Measurements from ENCODE around the gene ZBTB24. TPM values are rescaled to one million over a fixed set of nuclear protein-coding genes. Genes with fewer than 3 reads are reported as not detected.

ZBTB24 gene
- total and polyA plus RNA-seq, 2 of the 13 experiments (the other 11 are each of a cell fraction or from before 2014, with no cell fraction given) = 1.5 to 6.2 TPM

- Histone ChIP-seq H3K79me2 (ENCODE audit: insufficient read depth, low read length) (no peaks in the 10 kb centered on the region), H4K20me1 (ENCODE audit: insufficient read depth, low read length) (no peaks in the 10 kb centered on the region), H3K9me3 (ENCODE audit: low read length) (no peaks in the 10 kb centered on the region), H3K9ac (ENCODE audit: insufficient read depth, low read depth, low read length) (no peak overlapping the region), H3K4me3 (replicated peaks in 1 of 3; ENCODE audit: insufficient read depth in 1 of 3, low read depth in 2 of 3, low read length in 3 of 3) (no peak overlapping the region), H2AFZ (ENCODE audit: low read length) (no peak overlapping the region), H3K4me2 (ENCODE audit: low read depth, low read length) (no peak overlapping the region), H3K27ac (ENCODE audit: extremely low read length, insufficient read depth, low read length) (no peak overlapping the region), H3K4me1 (ENCODE audit: insufficient read depth, low read length) (peaks cover 5% of the 10 kb centered on the region; the same call in 1 of the 2 replicates), H3K27me3 (ENCODE audit: control insufficient read depth in 1 of 2, insufficient read depth in 2 of 2, low read length in 2 of 2) (no peaks in the 10 kb centered on the region), H3K36me3 (replicated peaks in 1 of 2; ENCODE audit: control insufficient read depth in 1 of 2, insufficient read depth in 2 of 2, low read length in 2 of 2) (no peaks in the 10 kb centered on the region)
- WGBS (ENCODE audit: low lambda C conversion rate) = 34% methylated on average over 4 of the region's 4 CpGs
- TF ChIP-seq MYC (CRISPR knock-in tag; IDR thresholded peaks at IDR 0.05; ENCODE audit: borderline replicate concordance) (no peak), ZBTB7B (CRISPR knock-in tag; IDR thresholded peaks at IDR 0.05) (no peak), CEBPB (IDR thresholded peaks at IDR 0.05; ENCODE audit: borderline replicate concordance, low read depth, low read length) (peak; percentile 54)
- intact Hi-C loops (cut with micrococcal nuclease; ENCODE audit: unreplicated experiment) = no loop called here
- ChIA-PET POLR2A (no interaction called here), CTCF (ENCODE audit: low intra/inter-chr PET ratio, low total read pairs) (no interaction called here)
- FAIRE-seq (no peak), ATAC-seq (no peak), DNase-seq (ENCODE audit: low spot score) (no peak)
- no TSS peak for BruUV-seq (replicated peaks)
- in situ Hi-C loops (cut with HindIII; ENCODE audit: extremely low pct_ligation_motif_present, low pct_unique_long_range_greater_than_20kb) = no loop called here
Measured at GRCh38 chr6:109417646-109418045, 65.4 kb downstream of the ZBTB24 start.

Other genes starting within 250 kb of the ZBTB24 start
- gene CD164, start 100.8 kb downstream of the ZBTB24 start, total RNA-seq (2016; rRNA removed; fragmentation: Illumina TruSeq; extraction: Trizol) = 148 and 222 TPM in 2 replicates
- 257 and 293 TPM in 2 replicates for gene CD164, start 100.8 kb downstream of the ZBTB24 start, polyA plus RNA-seq (2011; rRNA removed)
- 0.22 TPM in 1 of 2 replicates, not detected in the other for gene PPIL6, start 42.6 kb downstream of the ZBTB24 start, total RNA-seq (2016; rRNA removed; fragmentation: Illumina TruSeq; extraction: Trizol)
- 0.01 and 0.46 TPM in 2 replicates for gene PPIL6, start 42.6 kb downstream of the ZBTB24 start, polyA plus RNA-seq (2011; rRNA removed)
- gene SMPD2, start 42.5 kb downstream of the ZBTB24 start, total RNA-seq (2016; rRNA removed; fragmentation: Illumina TruSeq; extraction: Trizol) = 6.7 and 10.6 TPM in 2 replicates
- gene SMPD2, start 42.5 kb downstream of the ZBTB24 start, polyA plus RNA-seq (2011; rRNA removed) = 5.9 and 6.9 TPM in 2 replicates
- 1.9 and 6.9 TPM in 2 replicates for gene MICAL1, start 27.4 kb downstream of the ZBTB24 start, total RNA-seq (2016; rRNA removed; fragmentation: Illumina TruSeq; extraction: Trizol)
- 39.0 and 48.0 TPM in 2 replicates for gene MICAL1, start 27.4 kb downstream of the ZBTB24 start, polyA plus RNA-seq (2011; rRNA removed)
- gene AK9, start 208.0 kb upstream of the ZBTB24 start, total RNA-seq (2016; rRNA removed; fragmentation: Illumina TruSeq; extraction: Trizol) = 4.8 and 7.1 TPM in 2 replicates
- gene AK9, start 208.0 kb upstream of the ZBTB24 start, polyA plus RNA-seq (2011; rRNA removed) = 2.6 and 3.2 TPM in 2 replicates
- 7.9 and 10.3 TPM in 2 replicates for gene FIG4, start 208.1 kb upstream of the ZBTB24 start, total RNA-seq (2016; rRNA removed; fragmentation: Illumina TruSeq; extraction: Trizol)
- 5.5 and 5.9 TPM in 2 replicates for gene FIG4, start 208.1 kb upstream of the ZBTB24 start, polyA plus RNA-seq (2011; rRNA removed)